Osteocyte (in vitro differentiated cells): ENCODE results near the gene DEGS2. TPM values are rescaled to one million over a fixed set of nuclear protein-coding genes. Genes with fewer than 3 reads are reported as not detected.

ENCODE experiments used
- DNase-seq: peaks from one replicate; pipeline ENCODE4 v3.0.0; 2021; ENCODE audit warnings: mixed read lengths; ENCODE audit not compliant: unreplicated experiment; ENCODE audit errors: extremely low spot score
- H3K27ac Mint-ChIP-seq: one replicate; pipeline ENCODE4 v1.8.0; 2021; ENCODE audit warnings: mild to moderate bottlenecking, mixed read lengths; ENCODE audit not compliant: unreplicated experiment
- H3K27me3 Mint-ChIP-seq: one replicate; pipeline ENCODE4 v1.8.0; 2021; ENCODE audit warnings: mixed read lengths; ENCODE audit not compliant: unreplicated experiment
- H3K36me3 Mint-ChIP-seq: one replicate; pipeline ENCODE4 v1.8.0; 2021; ENCODE audit warnings: mixed read lengths; ENCODE audit not compliant: unreplicated experiment
- H3K4me1 Mint-ChIP-seq: one replicate; pipeline ENCODE4 v1.8.0; 2021; ENCODE audit warnings: mixed read lengths; ENCODE audit not compliant: unreplicated experiment
- H3K4me3 Mint-ChIP-seq: one replicate; pipeline ENCODE4 v1.8.0; 2021; ENCODE audit warnings: mild to moderate bottlenecking, moderate library complexity, mixed read lengths; ENCODE audit not compliant: unreplicated experiment
- H3K9me3 Mint-ChIP-seq: one replicate; pipeline ENCODE4 v1.8.0; 2021; ENCODE audit warnings: mixed read lengths; ENCODE audit not compliant: unreplicated experiment
- total RNA-seq: library from RNA; stranded (reverse); gene quantifications from 2 replicates; pipeline ENCODE4 v1.2.1, GENCODE V29; 2021
- TF ChIP-seq, protein P1 (sequence below): fragments of 200-600 bp; sonication (generic); IDR thresholded peaks from 2 replicates; pipeline ENCODE4 v1.5.0; 2021; ENCODE audit warnings: antibody characterized with exemption, mild to moderate bottlenecking, moderate library complexity

DEGS2 gene
- total RNA-seq, 1 donor from 2014 or later, result 0.19 TPM

DNA sequence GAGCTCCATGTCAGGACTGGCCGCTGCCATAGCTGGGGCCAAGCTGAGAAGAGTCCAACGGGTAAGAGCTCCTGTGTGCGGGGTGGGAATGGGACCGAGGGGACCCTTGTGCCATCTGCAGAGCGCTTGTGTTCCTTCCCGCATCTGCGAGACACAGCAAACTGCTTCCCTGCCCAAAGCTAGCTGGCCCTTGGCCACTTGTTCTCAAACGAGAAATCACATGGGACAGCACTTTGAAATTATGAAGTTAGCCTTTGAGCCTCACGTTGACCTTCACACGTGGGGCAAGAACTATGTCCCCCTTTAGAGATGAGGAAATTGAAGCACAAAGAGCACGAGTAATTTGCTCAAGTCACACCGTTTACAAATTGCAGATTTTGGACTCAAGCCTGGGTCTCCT is 30.8 kb downstream of the DEGS2 start:
- TF ChIP-seq, protein P1, sequence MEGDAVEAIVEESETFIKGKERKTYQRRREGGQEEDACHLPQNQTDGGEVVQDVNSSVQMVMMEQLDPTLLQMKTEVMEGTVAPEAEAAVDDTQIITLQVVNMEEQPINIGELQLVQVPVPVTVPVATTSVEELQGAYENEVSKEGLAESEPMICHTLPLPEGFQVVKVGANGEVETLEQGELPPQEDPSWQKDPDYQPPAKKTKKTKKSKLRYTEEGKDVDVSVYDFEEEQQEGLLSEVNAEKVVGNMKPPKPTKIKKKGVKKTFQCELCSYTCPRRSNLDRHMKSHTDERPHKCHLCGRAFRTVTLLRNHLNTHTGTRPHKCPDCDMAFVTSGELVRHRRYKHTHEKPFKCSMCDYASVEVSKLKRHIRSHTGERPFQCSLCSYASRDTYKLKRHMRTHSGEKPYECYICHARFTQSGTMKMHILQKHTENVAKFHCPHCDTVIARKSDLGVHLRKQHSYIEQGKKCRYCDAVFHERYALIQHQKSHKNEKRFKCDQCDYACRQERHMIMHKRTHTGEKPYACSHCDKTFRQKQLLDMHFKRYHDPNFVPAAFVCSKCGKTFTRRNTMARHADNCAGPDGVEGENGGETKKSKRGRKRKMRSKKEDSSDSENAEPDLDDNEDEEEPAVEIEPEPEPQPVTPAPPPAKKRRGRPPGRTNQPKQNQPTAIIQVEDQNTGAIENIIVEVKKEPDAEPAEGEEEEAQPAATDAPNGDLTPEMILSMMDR, result no peak
- no peak for DNase-seq
- Mint-ChIP-seq H3K36me3 (peaks cover 25% of the 10 kb centered on the region), H3K27me3 (no peaks in the 10 kb centered on the region), H3K9me3 (no peaks in the 10 kb centered on the region), H3K4me1 (peaks cover 10% of the 10 kb centered on the region), H3K27ac (no peak overlapping the region), H3K4me3 (no peak overlapping the region)

DNA sequence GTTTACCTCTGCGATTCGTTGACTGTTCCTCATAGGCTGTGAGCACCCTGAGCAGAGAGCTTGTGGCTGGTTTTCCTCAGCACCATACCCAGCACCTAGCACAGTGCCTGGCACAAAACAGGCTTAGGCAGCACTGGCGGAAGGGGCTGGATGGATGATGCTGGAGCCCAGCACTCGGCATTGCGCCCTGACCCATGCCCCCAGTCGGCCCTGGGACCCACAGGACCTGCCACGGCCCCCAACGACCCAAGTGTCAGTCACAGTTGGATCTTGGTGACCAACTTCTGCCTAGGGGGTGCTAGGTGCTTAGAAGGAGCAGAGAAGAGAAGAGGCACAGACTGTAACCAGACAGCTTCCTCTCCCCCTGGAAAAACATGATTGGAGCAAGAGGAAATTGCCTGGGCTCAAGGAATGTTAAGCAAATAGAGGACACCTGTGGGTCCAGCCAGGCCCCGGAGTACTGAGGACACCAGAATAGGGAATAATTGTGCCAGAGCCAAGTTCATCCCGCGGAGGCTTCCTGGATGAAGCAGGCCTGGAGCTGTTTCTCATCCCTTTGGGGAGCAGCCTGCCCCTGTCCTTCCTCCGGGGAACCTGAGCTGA is 31.5 kb downstream of the DEGS2 start:
- no peak for DNase-seq
- H3K9me3 Mint-ChIP-seq, result no peaks in the 10 kb centered on the region
- peaks cover 4% of the 10 kb centered on the region for H3K4me1 Mint-ChIP-seq
- no peak overlapping the region for H3K4me3 Mint-ChIP-seq
- no peak overlapping the region for H3K27ac Mint-ChIP-seq
- H3K27me3 Mint-ChIP-seq, result no peaks in the 10 kb centered on the region
- TF ChIP-seq, protein P1, result no peak
- peaks cover 20% of the 10 kb centered on the region for H3K36me3 Mint-ChIP-seq

DNA sequence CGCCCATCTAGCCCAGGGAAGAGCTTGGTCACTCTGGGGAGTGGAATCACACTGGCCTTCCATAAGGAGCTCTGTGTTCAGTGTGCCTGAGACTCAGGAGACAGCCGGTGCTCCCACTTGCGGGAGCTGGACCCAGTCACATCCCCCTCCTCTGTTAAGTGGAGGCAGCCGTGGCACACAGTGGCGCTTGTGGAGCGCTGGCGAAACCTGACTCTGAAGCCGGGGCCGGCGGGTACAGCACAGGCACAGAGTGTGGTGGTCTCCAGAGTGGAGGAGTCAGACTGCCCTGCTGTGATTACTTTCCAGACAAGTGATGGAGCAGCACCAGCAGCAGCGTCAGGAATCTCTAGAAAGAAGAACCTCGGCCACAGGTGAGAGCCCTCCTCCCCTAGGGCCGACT is 33.0 kb downstream of the DEGS2 start:
- H3K36me3 Mint-ChIP-seq, result peaks cover 20% of the 10 kb centered on the region
- H3K27ac Mint-ChIP-seq, result no peak overlapping the region
- DNase-seq, result no peak
- no peak overlapping the region for H3K4me3 Mint-ChIP-seq
- H3K9me3 Mint-ChIP-seq, result no peaks in the 10 kb centered on the region
- TF ChIP-seq, protein P1, result no peak
- no peaks in the 10 kb centered on the region for H3K4me1 Mint-ChIP-seq
- no peaks in the 10 kb centered on the region for H3K27me3 Mint-ChIP-seq

DNA sequence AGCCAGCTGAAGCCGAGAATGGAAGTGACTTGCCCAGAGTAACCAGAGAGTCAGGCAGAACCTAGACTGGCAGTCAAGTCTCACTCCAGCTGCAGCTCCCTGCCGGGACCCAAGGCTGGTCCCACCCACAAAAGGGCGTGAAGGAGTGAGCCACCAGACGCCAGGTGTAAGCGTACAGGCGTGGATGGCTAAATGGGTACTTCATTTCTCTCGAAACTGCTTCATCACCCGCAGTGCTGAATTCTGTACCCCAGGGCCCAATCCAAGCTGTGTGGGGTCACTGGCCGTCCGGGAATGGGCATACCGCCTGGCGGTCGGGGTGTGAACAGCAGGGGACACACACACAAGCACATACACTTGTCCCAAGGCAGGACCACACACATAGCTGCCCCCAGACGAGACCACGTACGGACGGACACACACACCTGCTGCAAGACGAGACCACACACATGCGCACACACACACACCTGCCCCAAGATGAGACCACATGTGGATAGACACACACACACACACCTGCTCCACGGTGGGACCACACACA is 34.8 kb downstream of the DEGS2 start:
- DNase-seq, result no peak
- TF ChIP-seq, protein P1, result no peak
- no peaks in the 10 kb centered on the region for H3K27me3 Mint-ChIP-seq
- peaks cover 17% of the 10 kb centered on the region for H3K36me3 Mint-ChIP-seq
- no peaks in the 10 kb centered on the region for H3K9me3 Mint-ChIP-seq
- H3K4me1 Mint-ChIP-seq, result no peaks in the 10 kb centered on the region
- H3K27ac Mint-ChIP-seq, result no peak overlapping the region
- H3K4me3 Mint-ChIP-seq, result no peak overlapping the region

DNA sequence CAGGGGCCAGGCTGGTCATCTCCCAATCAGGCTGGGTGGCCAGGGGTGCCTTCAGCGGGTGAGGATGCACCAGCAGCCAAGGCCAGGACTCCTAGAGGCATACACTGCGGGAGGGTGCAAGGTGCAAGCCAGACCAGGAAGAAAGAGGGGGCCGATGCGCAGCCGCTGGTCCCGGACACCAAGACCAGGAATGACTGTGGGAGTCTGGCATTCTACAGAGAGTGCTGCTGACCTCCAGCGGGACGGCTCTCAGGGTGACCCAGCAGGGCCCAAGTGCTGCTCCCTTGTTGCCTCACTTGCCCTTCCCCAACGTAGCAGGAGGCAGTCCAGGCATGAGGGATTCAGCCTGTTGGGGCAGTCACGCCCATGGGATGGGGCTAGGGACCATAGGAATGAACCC is 35.8 kb downstream of the DEGS2 start:
- Mint-ChIP-seq H3K27ac (no peak overlapping the region), H3K9me3 (no peaks in the 10 kb centered on the region), H3K4me1 (no peaks in the 10 kb centered on the region), H3K4me3 (no peak overlapping the region), H3K36me3 (peaks cover 16% of the 10 kb centered on the region), H3K27me3 (no peaks in the 10 kb centered on the region)
- no peak for DNase-seq
- TF ChIP-seq, protein P1, result no peak
